Panc1 (cell line): ENCODE results near the gene DDX20. TPM values are rescaled to one million over a fixed set of nuclear protein-coding genes. Genes with fewer than 3 reads are reported as not detected.

Source experiments
- ATAC-seq: fragments of 200-7000 bp; cut with Tn5 transposase; 2 replicates; pipeline ENCODE4 v1.9.1; 2020; ENCODE audit warnings: mild to moderate bottlenecking, moderate library complexity
- BruUV-seq: library from RNA; stranded (reverse); fragments of 400-500 nt; replicated peaks from 2 replicates; lab custom pipeline; 2021; lab: Mats Ljungman, UMichigan
- CTCF ChIA-PET: fragments of 300-600 bp; sonication (Branson Sonifier 250); formaldehyde crosslinking; loops from one replicate; lab custom pipeline; 2022; ENCODE audit warnings: antibody characterized with exemption; lab: Charles Lee
- POLR2A ChIA-PET: fragments of 300-600 bp; sonication (Branson Sonifier 250); formaldehyde crosslinking; loops from one replicate; lab custom pipeline; 2022; ENCODE audit warnings: antibody characterized with exemption; lab: Charles Lee
- DNase-seq: peaks from one replicate; pipeline ENCODE4 v3.0.0-alpha.2; 2010; ENCODE audit warnings: low read depth, low spot score
- H3K27ac ChIP-seq: 2 replicates; pipeline ENCODE4 v1.5.1; 2011; ENCODE audit warnings: mild to moderate bottlenecking, low read length, inconsistent platforms
- H3K27me3 ChIP-seq: fragments of 200-500 bp; sonication (Bioruptor generic); 2 replicates; pipeline ENCODE4 v1.6.0; 2014; ENCODE audit warnings: low read length, inconsistent platforms; ENCODE audit not compliant: control insufficient read depth, insufficient read depth
- H3K36me3 ChIP-seq: fragments of 200-500 bp; sonication (Bioruptor generic); 2 replicates; pipeline ENCODE4 v1.5.1; 2014; ENCODE audit warnings: inconsistent platforms, mild to moderate bottlenecking, low read length, moderate library complexity; ENCODE audit not compliant: control insufficient read depth, insufficient read depth
- H3K4me1 ChIP-seq: 2 replicates; pipeline ENCODE4 v1.5.1; 2011; ENCODE audit warnings: inconsistent platforms, mild to moderate bottlenecking, low read length, moderate library complexity; ENCODE audit not compliant: control insufficient read depth, insufficient read depth
- H3K4me3 ChIP-seq, 2 experiments: 2 replicates each; pipeline ENCODE4 v1.5.1; 2011 to 2012; ENCODE audit warnings: low read depth in 2 of 2, low read length in 2 of 2, mild to moderate bottlenecking in 2 of 2, inconsistent platforms in 1 of 2, moderate library complexity in 1 of 2
- H3K9me3 ChIP-seq: fragments of 200-500 bp; sonication (Bioruptor generic); 2 replicates; pipeline ENCODE4 v1.5.1; 2014; ENCODE audit warnings: low read depth, mild to moderate bottlenecking, inconsistent platforms, low read length, moderate library complexity; ENCODE audit not compliant: control insufficient read depth, insufficient read depth
- CTCF ChIP-seq: fragments of 450-650 bp; IDR thresholded peaks from 2 replicates; pipeline ENCODE4 v1.5.1; 2017; ENCODE audit warnings: mild to moderate bottlenecking
- POLR2AphosphoS5 ChIP-seq: IDR thresholded peaks from 2 replicates; pipeline ENCODE4 v1.6.1; 2012; ENCODE audit warnings: mild to moderate bottlenecking, low read depth, low read length, moderate library complexity
- SIN3A ChIP-seq: IDR thresholded peaks from 2 replicates; pipeline ENCODE4 v1.6.1; 2012; ENCODE audit warnings: low read depth, mild to moderate bottlenecking, low read length, moderate library complexity, borderline replicate concordance; ENCODE audit not compliant: insufficient read depth
- TCF7L2 ChIP-seq: IDR thresholded peaks from 2 replicates; pipeline ENCODE4 v1.6.1; 2011; ENCODE audit warnings: mild to moderate bottlenecking, low read depth, low read length, inconsistent platforms
- in situ Hi-C: cut with HindIII; loops from 2 replicates; pipeline ENCODE4 v1.10.0; 2016; ENCODE audit warnings: low sequenced_read_pairs, low pct_unique_long_range_greater_than_20kb
- intact Hi-C: fragments of 100-400 bp; cut with micrococcal nuclease; formaldehyde crosslinking; loops from one replicate; pipeline ENCODE4 v1.10.0; 2022; ENCODE audit not compliant: unreplicated experiment
- total RNA-seq: library from RNA; stranded (reverse); gene quantifications from one replicate; pipeline ENCODE4 v1.2.1, GENCODE V29; 2021; ENCODE audit not compliant: unreplicated experiment
- TF ChIP-seq, protein P1 (sequence below), 2 experiments: IDR thresholded peaks; 2 replicates each; pipeline ENCODE4 v1.6.1; 2011 to 2012; ENCODE audit warnings: low read depth in 2 of 2, control low read depth in 1 of 2, low read length in 1 of 2, mild to moderate bottlenecking in 1 of 2, moderate library complexity in 1 of 2; ENCODE audit not compliant: insufficient read depth in 1 of 2

DDX20 gene
- total RNA-seq, 1 experiment from 2014 or later = 9.1 TPM

DNA sequence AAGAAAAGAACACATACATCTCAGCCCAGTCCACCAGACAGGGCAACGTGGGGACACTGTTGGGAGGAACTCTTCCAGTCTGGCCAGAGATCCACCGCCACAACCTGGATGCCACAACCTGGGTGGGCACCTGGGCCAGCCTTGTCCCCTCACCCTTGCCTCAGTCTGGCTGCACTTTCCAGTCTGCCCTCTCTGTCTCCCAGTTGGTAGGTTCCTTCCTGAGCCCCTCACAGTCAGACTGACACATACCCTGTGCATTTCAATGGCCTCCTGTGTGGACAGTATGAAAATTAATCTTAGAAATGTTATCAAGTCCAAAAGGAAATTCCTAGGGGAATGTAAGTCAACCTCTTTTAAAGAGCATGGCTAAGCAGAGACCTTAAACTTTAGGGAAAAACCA is 49.5 kb downstream of the DDX20 start:
- POLR2A ChIA-PET = no interaction called here
- in situ Hi-C loops = no loop called here
- H3K27me3 ChIP-seq = no peaks in the 10 kb centered on the region
- H3K4me3 ChIP-seq = no peak overlapping the region
- ATAC-seq = no peak
- no peak overlapping the region for H3K27ac ChIP-seq
- no peaks in the 10 kb centered on the region for H3K4me1 ChIP-seq
- no peaks in the 10 kb centered on the region for H3K9me3 ChIP-seq
- no peak for TF ChIP-seq SIN3A
- TF ChIP-seq, protein P1, sequence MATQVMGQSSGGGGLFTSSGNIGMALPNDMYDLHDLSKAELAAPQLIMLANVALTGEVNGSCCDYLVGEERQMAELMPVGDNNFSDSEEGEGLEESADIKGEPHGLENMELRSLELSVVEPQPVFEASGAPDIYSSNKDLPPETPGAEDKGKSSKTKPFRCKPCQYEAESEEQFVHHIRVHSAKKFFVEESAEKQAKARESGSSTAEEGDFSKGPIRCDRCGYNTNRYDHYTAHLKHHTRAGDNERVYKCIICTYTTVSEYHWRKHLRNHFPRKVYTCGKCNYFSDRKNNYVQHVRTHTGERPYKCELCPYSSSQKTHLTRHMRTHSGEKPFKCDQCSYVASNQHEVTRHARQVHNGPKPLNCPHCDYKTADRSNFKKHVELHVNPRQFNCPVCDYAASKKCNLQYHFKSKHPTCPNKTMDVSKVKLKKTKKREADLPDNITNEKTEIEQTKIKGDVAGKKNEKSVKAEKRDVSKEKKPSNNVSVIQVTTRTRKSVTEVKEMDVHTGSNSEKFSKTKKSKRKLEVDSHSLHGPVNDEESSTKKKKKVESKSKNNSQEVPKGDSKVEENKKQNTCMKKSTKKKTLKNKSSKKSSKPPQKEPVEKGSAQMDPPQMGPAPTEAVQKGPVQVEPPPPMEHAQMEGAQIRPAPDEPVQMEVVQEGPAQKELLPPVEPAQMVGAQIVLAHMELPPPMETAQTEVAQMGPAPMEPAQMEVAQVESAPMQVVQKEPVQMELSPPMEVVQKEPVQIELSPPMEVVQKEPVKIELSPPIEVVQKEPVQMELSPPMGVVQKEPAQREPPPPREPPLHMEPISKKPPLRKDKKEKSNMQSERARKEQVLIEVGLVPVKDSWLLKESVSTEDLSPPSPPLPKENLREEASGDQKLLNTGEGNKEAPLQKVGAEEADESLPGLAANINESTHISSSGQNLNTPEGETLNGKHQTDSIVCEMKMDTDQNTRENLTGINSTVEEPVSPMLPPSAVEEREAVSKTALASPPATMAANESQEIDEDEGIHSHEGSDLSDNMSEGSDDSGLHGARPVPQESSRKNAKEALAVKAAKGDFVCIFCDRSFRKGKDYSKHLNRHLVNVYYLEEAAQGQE (IDR thresholded peaks at IDR 0.05; ENCODE audit: insufficient read depth in 1 of 2, low read depth in 2 of 2, low read length in 1 of 2) = no peak
- TF ChIP-seq CTCF = no peak
- no peak for TF ChIP-seq TCF7L2
- no peak for TF ChIP-seq POLR2AphosphoS5
- intact Hi-C loops = no loop called here
- DNase-seq = no peak
- CTCF ChIA-PET = no interaction called here
- no TSS peak for BruUV-seq
- H3K36me3 ChIP-seq = no peaks in the 10 kb centered on the region

DNA sequence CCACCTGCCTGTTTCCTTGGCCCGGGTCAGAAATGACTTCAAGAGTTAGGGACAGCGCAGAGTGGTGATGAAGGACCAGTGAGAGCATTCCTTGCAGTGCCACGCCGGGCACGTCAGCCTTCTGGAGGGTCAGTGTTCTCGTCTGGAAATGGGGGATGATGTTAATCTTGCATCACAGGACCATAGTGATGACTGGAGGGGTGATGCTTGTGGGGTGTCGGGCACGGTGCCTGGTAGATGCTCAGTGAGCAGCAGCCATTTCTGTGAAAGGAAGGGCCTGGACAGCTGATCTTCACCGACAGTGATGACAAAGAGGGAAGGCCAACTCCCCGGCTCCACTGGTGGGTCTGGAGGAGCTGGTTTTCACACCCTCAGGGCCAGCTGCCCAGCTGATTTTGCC is 56.2 kb downstream of the DDX20 start:
- H3K36me3 ChIP-seq = no peaks in the 10 kb centered on the region
- H3K4me1 ChIP-seq = no peaks in the 10 kb centered on the region
- ChIA-PET CTCF (no interaction called here), POLR2A (no interaction called here)
- no peak for DNase-seq
- no peak overlapping the region for H3K27ac ChIP-seq
- no peak overlapping the region for H3K4me3 ChIP-seq
- BruUV-seq = no TSS peak
- ATAC-seq = no peak
- intact Hi-C loops = no loop called here
- no peaks in the 10 kb centered on the region for H3K27me3 ChIP-seq
- TF ChIP-seq SIN3A = no peak
- no peak for TF ChIP-seq TCF7L2
- TF ChIP-seq CTCF = no peak
- TF ChIP-seq, protein P1 (IDR thresholded peaks at IDR 0.05; ENCODE audit: insufficient read depth in 1 of 2, low read depth in 2 of 2, low read length in 1 of 2) = no peak
- no peak for TF ChIP-seq POLR2AphosphoS5
- H3K9me3 ChIP-seq = no peaks in the 10 kb centered on the region
- in situ Hi-C loops = no loop called here
